ENCODE measurements around the gene MAL. TPM values are rescaled to one million over a fixed set of nuclear protein-coding genes. Genes with fewer than 3 reads are reported as not detected.

MAL gene
- total RNA-seq, 1 donor from 2014 or later: 0.41 TPM

DNA sequence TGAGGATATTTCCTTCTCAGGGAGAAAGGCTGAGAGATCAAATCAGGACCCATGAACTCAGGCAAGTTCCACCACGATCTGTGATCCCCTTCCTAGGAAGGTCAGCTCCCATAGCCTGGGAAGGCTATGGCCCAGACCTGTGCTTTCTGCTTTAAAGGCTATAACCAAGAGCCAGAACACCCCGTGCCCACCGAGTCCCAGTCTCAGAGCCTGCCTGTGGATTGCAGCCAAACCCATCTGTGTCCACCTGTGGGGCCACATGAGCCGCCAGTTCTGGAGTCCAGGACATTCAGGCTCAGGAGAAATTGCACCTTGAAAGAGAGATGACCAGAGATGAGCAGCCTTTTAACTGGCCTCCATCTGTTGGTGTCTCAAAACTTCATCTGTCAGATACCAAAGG lies 46.9 kb downstream of the MAL start:
- peaks cover 42% of the 10 kb centered on the region for H3K27me3 Mint-ChIP-seq (ENCODE audit: low read depth, unreplicated experiment)

DNA sequence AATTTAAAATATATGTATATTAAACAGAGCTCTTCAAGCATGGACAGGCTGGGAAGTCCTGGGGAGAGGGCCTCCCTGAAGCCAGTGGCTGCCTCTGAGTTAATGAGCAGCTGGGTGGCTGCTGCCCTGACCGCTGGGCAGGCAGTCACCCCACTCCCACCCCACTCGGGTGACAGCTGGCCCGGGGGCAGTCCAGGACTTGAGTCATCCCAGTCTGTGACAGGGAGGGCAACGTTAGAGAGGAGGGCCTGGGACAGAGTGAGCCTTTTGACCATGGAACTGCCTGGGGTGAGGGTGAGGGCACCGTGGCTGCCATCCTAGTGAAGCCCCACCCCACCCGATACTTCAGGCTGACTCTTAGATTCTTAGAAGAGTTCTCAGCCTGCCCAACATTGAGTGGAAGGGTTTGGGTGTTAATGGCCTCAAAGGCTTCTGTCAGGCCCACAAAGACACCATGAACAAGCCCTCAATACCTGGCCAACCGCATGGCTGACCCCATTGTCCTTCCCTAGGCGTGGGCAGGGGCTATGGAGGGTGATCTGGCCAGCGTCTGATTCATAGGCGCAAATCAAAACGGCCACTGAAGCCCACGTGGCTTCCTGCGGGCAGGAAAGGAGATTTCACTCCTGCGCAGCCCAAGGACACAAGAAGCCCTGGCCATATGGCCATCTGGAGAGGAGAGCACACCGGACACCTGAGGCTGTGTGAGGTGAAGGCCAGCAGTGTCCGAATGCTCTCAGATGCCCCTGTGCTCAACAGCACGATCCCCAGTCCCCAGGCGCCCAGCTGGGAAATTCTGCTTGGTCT lies 48.6 kb downstream of the MAL start:
- Histone ChIP-seq H4K20me1 (ENCODE audit: insufficient read depth, low read length) (no peaks in the 10 kb centered on the region), H3K4me1 (ENCODE audit: insufficient read depth, low read length) (peaks cover 5% of the 10 kb centered on the region), H3K36me3 (ENCODE audit: insufficient read depth, low read length) (no peaks in the 10 kb centered on the region), H3K27ac (ENCODE audit: low read depth, low read length) (no peak overlapping the region), H3K27me3 (ENCODE audit: insufficient read depth, low read length) (peaks cover 18% of the 10 kb centered on the region), H2AFZ (ENCODE audit: low read depth, low read length) (no peak overlapping the region), H3K9ac (ENCODE audit: low read length) (no peak overlapping the region), H3K4me3 (ENCODE audit: insufficient read depth, low read depth, low read length) (no peak overlapping the region), H3K79me2 (ENCODE audit: insufficient read depth, low read length) (no peaks in the 10 kb centered on the region), H3K4me2 (ENCODE audit: low read length) (no peak overlapping the region), H3K9me3 (ENCODE audit: insufficient read depth, low read depth, low read length) (no peaks in the 10 kb centered on the region)
- Mint-ChIP-seq H3K9me3 (ENCODE audit: unreplicated experiment) (no peaks in the 10 kb centered on the region), H3K4me1 (ENCODE audit: low read depth, unreplicated experiment) (no peaks in the 10 kb centered on the region), H3K27ac (ENCODE audit: unreplicated experiment) (no peak overlapping the region), H3K36me3 (ENCODE audit: low read depth, unreplicated experiment) (no peaks in the 10 kb centered on the region), H3K4me3 (ENCODE audit: unreplicated experiment) (no peak overlapping the region), H3K27me3 (ENCODE audit: low read depth, unreplicated experiment) (peaks cover 50% of the 10 kb centered on the region)
- TF ChIP-seq, protein P1, sequence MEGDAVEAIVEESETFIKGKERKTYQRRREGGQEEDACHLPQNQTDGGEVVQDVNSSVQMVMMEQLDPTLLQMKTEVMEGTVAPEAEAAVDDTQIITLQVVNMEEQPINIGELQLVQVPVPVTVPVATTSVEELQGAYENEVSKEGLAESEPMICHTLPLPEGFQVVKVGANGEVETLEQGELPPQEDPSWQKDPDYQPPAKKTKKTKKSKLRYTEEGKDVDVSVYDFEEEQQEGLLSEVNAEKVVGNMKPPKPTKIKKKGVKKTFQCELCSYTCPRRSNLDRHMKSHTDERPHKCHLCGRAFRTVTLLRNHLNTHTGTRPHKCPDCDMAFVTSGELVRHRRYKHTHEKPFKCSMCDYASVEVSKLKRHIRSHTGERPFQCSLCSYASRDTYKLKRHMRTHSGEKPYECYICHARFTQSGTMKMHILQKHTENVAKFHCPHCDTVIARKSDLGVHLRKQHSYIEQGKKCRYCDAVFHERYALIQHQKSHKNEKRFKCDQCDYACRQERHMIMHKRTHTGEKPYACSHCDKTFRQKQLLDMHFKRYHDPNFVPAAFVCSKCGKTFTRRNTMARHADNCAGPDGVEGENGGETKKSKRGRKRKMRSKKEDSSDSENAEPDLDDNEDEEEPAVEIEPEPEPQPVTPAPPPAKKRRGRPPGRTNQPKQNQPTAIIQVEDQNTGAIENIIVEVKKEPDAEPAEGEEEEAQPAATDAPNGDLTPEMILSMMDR (IDR thresholded peaks at IDR 0.05; ENCODE audit: insufficient read depth, low read depth, low read length): no peak
- no peak for TF ChIP-seq EZH2 (IDR thresholded peaks at IDR 0.05; ENCODE audit: insufficient read depth, low read length)
- FAIRE-seq (no peak), DNase-seq (ENCODE audit: low read depth) (no peak)

More for the DNA sequence above, 46.9 kb downstream of the MAL start:
- H2AFZ ChIP-seq (ENCODE audit: low read depth, low read length): no peak overlapping the region
- no peaks in the 10 kb centered on the region for H3K79me2 ChIP-seq (ENCODE audit: insufficient read depth, low read length)
- no peak overlapping the region for H3K4me3 ChIP-seq (ENCODE audit: insufficient read depth, low read depth, low read length)
- no peak overlapping the region for H3K27ac ChIP-seq (ENCODE audit: low read depth, low read length)
- Mint-ChIP-seq H3K27ac (ENCODE audit: unreplicated experiment) (no peak overlapping the region), H3K9me3 (ENCODE audit: unreplicated experiment) (no peaks in the 10 kb centered on the region), H3K36me3 (ENCODE audit: low read depth, unreplicated experiment) (no peaks in the 10 kb centered on the region), H3K4me3 (ENCODE audit: unreplicated experiment) (no peak overlapping the region), H3K4me1 (ENCODE audit: low read depth, unreplicated experiment) (no peaks in the 10 kb centered on the region)
- peaks cover 11% of the 10 kb centered on the region for H3K27me3 ChIP-seq (ENCODE audit: insufficient read depth, low read length)
- H3K4me2 ChIP-seq (ENCODE audit: low read length): no peak overlapping the region
- no peaks in the 10 kb centered on the region for H3K36me3 ChIP-seq (ENCODE audit: insufficient read depth, low read length)
- H3K9me3 ChIP-seq (ENCODE audit: insufficient read depth, low read depth, low read length): no peaks in the 10 kb centered on the region
- peaks cover 5% of the 10 kb centered on the region for H3K4me1 ChIP-seq (ENCODE audit: insufficient read depth, low read length)
- no peak for TF ChIP-seq EZH2 (IDR thresholded peaks at IDR 0.05; ENCODE audit: insufficient read depth, low read length)
- TF ChIP-seq, protein P1 (IDR thresholded peaks at IDR 0.05; ENCODE audit: insufficient read depth, low read depth, low read length): no peak
- no peak for FAIRE-seq
- H4K20me1 ChIP-seq (ENCODE audit: insufficient read depth, low read length): no peaks in the 10 kb centered on the region
- H3K9ac ChIP-seq (ENCODE audit: low read length): no peak overlapping the region
- DNase-seq (ENCODE audit: low read depth): no peak
